G401.6 (cell line): ENCODE results near the gene TMEM218.
"Not testable (repeated sequence)": the region's sequence is repeated elsewhere in the genome, so short reads cannot be mapped to it uniquely, and the experiment has no call there.

ENCODE experiments used
- FAIRE-seq: peaks from 2 replicates; lab custom pipeline; 2012; peaks lifted over from hg19 to GRCh38; lab: Jason Lieb, UNC

Gene TMEM218

GRCh38 chr11:125089481-125089880, 21.9 kb downstream of the TMEM218 start:
- not testable (repeated sequence) for FAIRE-seq

DNA sequence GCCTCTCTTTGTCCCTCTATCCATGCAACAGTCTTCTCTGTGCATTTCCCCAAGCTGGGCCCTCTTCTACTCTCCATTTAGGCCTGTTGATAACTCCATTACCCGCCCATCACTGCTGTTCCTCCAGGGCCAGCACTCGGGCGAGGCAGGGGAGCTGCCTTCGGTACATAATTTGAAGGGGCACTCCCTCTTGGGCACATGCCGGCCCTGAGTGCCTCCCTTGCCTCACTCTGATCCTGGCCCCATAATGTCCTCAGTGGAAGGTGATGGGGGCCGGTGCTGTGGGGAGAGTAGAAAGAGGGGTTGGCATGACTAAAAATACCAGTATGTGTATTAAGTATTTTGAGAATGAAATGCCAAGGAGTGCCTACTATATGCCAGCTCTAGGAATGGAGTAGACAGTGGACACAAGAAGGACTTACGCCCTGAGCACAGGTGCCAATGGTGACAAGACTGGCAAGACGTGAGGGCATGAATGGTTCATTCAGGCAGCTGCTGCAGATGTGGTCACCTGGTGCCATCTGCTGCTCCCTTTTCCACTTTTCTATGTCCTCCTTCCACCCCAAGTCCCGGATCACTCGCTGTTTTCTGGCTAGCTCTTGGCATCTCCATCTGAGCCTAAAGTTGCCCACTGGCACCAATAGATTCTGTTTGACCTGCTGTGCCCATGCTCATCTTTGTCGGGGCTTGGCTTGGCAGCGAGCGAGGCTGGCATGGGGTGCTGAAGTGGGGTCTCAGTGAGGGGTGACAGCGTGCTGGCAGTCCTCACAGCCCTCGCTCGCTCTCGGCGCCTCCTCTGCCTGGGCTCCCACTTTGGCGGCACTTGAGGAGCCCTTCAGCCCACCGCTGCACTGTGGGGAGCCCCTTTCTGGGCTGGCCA, 22.6 kb downstream of the TMEM218 start:
- no peak for FAIRE-seq

DNA sequence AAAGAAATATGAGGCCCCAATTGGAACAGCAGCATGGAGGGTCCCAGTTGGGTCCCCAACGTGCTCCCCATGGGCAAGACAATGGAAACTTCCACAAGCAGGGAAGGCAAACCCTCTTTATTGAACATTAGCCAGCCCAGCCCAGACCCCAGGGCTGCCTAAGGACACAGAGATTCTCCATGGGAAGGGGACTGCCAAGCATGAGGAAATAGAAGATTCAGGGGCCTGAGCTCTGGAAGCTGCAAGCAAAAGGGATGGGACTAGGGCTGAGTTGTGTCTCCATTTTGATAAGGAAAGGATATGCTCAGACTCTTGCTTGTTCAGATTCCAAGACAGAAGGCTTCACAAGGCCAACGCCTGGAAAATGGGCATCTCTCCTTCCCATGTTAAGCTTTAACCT, 23.3 kb downstream of the TMEM218 start:
- FAIRE-seq = no peak

DNA sequence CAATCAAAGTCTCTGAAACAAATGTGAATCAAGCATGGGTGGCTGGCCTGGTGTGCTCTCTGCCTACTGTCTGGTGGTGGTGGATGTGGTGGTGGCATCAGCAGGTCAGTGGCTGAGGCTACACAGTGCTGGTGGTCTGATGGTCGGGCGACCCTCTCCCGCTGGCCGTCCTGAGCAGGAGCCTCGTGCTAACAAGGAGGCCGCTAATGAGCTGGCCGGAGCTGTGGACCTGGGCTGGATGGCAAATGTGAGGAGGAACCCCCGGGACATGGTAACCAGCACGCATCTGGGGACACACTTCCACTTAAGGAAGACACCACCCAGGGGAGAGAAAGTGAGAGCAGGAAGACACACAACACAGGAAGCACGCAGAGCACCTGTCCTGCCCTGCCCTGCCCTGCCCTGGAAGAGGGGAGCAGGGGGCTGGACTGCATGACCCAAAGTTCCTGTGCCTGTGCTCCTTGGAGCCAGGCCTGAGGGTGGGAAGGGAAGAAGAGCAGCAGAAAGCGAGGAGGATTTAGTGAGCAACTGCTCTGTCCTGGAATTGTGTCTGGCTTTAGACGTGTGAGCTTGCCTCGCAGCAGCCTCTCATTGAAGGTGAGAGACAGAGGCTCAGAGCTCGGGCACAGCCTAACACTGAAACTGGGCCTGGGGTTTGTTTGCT, 24.7 kb downstream of the TMEM218 start:
- no peak for FAIRE-seq

GRCh38 chr11:125085301-125086081, 25.9 kb downstream of the TMEM218 start:
- no peak for FAIRE-seq

- no peak for FAIRE-seq
Measured at GRCh38 chr11:125084761-125085231, 26.6 kb downstream of the TMEM218 start.

DNA sequence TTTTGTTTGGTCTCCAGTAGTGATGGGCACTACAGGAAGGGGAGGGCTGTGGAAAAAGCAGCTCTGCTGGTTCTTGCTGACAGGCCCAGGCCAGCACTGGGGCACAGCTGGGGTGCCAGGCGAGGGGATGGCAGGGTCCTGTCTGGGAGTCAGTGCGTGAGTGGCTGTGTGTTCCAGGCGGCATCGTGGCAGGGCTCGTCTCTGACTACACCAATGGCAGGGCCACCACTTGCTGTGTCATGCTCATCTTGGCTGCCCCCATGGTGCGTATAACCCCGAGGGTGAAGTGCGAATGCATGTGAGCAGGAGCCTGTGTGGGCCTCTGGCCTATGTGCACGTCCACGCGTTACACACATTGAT, 27.4 kb downstream of the TMEM218 start:
- FAIRE-seq = no peak

DNA sequence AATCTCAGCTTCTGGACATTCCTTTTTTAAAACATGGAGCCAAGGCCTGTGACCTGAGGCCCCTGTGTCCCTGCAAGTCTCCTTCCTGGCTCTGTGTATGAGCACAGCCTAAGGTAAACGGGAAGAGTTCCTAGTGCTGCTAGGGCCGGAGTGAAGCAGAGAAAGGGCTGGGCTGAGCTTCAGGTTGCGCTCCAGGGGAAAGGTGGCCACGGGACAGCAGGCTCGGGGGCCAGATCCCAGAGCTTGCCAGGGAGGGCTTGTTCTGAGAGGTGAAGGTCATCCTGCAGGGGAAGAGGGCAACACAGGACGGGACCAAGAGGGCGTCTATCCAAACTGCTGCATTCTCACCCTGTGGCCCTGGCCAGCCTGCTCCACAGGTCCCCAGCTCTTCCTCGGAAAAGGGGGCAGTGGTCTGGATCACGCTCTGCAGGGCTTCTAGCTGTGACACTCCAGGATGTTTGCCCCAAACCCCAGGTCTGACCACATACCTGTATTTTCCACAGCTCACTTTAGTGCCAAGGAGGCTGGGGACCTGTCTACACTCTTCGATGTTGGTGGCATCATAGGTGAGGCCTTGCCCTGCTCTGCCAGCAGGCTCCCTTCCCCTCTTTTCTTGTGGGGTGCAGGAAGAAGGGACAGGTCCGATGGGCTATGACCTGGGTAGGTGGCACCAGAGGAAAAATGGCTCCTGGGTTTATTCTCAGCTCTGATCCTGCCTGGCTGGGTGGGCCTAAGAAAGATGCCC, 27.9 kb downstream of the TMEM218 start:
- no peak for FAIRE-seq

DNA sequence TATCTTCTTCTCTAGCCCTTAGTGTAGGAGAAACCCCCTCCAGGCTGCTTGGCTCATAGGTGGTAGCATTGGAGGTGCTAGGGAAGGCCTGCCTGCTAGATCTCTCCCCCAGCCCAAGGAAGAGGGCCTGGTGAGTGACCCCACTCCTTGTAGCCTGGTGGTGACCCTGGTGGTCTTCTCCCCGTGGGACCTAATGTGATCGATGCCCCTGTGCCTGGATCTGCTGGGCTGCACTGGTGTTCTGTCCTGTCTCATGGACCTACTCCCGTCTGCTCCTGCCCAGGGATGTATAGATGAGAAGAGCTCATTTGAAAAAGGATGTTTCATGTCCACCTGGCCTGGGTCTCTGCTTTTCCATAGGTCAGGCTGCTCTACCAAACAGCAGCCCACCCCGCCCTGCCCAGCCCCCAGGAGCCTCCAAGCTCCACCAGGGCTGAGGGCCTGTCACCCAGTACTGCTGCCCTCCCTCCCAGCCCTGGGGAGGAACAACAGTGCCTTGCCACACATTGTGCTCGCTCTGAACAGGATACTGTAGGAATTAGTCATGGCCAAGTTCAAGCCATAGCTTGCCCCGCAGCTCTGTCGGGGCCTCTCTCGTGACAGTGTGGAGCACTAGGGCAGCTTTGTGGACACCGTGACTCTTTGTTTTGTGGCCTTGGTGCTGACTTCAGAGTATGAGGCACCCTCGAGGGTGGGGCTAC, 28.7 kb downstream of the TMEM218 start:
- no peak for FAIRE-seq

DNA sequence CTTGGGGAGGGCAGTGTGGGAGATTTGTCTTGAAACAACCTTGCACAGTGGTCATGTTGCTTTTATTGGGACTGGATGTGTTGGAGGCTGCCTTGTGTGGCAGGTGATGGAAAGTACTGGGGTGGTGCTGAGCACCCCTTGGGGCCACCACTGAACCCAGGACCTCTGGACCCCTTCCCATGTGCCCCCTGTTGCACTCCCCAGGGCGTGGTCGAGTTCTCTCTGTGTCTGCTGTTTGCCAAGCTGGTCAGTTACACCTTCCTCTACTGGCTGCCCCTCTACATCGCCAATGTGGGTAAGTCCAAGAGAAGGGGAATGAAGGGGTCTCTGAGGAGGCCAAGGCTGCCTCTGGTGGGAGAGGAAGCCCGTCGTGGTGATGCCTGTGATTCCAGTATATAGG, 29.4 kb downstream of the TMEM218 start:
- no peak for FAIRE-seq

DNA sequence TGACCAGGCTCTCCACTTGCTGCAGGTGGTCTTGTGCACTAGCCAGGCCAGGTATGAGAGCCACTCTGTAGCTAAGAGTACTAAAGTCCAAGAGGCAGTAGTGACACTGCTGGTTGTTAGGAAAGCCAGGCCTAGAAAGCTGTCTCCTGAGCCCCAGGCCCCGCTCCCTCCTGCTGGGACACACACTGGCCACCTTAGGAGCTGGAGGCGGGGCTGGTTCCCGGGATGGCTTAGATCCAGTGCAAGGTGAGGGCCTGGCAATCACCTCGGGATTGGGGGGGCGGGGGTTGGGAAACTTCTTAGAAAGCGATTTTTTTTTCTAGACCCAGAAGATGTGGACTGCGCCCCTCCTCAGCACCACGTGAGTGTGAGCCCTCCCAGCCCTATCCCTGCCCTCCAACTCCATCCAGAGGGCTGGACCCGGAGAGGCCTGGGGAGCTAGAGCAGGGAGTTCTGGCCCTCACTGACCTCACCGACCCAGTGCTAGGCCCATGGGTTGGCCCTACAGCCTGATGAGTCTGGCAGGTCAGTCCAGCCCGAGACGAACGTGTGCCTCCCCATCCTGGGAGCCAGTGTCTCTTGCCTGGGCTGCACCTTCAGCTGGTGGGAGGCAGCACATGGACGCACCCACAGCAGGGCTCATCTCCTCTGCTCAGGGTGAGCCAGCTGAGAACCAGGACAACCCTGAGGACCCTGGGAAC, 30.2 kb downstream of the TMEM218 start:
- FAIRE-seq = no peak

DNA sequence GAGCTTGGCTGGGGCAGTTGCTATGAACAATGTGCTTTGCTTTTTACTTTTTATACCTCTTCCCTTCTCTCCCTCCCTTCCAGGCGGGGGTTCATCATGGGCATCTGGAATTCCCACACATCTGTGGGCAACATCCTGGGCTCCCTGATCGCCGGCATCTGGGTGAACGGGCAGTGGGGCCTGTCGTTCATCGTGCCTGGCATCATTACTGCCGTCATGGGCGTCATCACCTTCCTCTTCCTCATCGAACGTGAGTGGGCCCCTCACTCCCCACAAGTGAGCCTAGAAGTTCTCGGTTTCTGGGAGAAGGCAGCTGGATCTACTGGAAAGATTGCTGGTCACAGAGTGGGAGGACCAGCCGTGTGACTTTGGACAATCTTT, 30.9 kb downstream of the TMEM218 start:
- FAIRE-seq = no peak

- no peak for FAIRE-seq
Measured at GRCh38 chr11:125079878-125080530, 31.4 kb downstream of the TMEM218 start.

- FAIRE-seq = no peak
Measured at GRCh38 chr11:125079151-125079877, 32.1 kb downstream of the TMEM218 start.

- FAIRE-seq = no peak
Measured at GRCh38 chr11:125078516-125079140, 32.8 kb downstream of the TMEM218 start.

DNA sequence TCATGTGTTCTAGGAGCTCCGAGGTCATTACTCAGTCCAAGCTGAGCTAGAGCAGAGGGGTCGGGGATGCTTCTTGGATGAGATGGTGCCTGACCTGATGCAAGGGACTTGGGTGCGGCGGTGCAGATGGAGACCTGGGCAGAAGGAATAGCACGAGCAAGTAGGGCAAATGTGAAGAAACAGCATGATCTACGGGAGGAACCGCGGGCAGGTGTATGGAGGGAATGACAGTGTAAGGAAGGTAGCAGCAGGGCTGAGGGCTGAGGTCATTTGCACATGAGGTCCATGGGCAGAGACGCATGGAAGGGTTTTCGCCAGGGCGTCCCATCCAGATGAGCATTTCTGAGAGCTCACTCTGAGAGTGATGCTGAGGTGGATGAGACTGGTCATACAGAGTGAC, 33.4 kb downstream of the TMEM218 start:
- no peak for FAIRE-seq

- no peak for FAIRE-seq
Measured at GRCh38 chr11:125076378-125076945, 35.0 kb downstream of the TMEM218 start.

DNA sequence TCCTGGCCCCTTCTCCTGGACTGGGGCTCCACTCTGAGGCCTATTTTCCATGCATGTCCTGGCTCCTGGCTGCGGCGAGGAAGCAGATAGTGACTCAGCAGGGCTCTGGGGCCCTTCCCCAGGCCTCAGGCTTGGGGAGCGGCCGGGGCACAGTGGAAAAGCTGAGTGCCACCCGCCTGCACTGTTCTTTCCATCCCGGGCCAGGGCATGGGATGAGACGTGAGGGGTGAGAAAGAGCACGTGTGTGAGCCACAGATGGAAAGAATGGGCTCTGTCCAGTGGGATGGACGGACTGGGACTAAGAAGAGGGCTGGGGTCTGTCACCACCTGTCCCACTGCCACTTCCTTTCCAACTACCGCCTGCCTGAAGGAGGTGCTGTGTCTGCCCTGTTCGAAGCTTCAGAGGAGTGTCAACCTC, 35.5 kb downstream of the TMEM218 start:
- FAIRE-seq = no peak

GRCh38 chr11:125075242-125075625, 36.2 kb downstream of the TMEM218 start:
- FAIRE-seq = no peak
